NCI-H2029 (cell line): Measurements from ENCODE around the gene FN1.

Experiments
- DNase-seq: peaks from one replicate; lab custom pipeline; 2025; lab: John Stamatoyannopoulos, UW

Gene FN1

DNA sequence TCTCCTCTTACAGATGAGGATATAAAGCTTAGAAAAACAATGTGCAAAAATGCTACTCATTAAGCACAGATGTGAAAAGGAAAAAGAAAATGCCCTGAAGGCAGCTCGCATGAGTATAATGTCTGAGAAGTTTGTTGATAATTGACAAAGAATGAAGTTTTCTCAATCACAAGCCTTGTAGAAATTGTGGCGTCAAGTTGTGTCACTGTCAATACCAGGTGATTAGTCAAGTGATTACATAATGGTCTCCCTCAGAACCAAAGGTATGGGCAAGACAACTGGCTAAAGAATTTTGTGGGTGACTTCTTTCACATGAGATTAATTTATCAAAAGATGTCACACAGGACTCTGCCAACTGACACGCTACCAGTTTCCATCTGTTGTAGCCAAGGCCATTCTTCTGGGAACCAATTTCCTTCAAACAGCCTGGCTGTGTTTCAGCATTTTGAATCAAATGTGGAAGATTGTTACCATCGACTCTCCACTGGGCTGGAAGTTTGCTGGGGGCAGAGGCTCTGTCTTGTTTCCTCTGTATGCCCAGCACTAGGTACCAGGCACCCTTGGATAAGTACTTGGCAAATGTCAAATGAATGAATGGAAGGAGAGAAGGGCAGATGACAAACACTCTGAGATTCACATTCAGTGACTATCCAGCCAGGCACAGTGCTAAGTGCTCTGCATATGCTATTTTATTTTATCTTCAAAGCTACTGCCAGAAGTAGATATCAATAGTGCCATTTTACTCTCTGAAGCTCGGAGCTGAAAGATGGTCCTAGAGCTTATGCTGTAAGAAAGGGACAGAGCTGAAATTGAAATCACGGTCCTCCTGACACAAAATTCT is 5.9 kb upstream of the FN1 start:
- no peak for DNase-seq

DNA sequence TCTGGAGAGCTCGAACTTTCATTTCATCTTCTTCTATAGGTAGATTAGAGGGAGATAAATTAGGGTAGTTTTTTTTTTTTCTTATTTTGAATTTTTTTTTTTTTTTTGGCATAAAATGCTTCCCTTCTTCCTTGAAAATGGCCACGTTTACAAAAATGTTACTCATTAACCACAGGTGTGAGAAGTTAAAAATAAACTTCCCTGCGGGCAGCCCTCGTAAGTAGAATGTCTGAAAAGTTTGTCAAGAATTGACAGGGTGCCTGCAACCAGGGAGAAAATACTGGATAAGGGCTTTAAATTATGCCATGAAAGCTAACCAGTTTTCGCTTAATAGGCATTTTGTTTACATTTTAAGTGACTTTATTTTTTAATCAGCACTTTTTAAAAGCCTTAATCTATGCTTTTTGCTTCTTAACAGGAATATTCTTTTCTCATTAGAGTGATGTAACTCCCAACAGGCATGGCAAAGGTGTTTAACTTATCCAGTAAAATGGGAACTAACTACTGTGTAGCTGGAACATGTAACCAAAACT is 4.2 kb upstream of the FN1 start:
- DNase-seq = no peak

DNA sequence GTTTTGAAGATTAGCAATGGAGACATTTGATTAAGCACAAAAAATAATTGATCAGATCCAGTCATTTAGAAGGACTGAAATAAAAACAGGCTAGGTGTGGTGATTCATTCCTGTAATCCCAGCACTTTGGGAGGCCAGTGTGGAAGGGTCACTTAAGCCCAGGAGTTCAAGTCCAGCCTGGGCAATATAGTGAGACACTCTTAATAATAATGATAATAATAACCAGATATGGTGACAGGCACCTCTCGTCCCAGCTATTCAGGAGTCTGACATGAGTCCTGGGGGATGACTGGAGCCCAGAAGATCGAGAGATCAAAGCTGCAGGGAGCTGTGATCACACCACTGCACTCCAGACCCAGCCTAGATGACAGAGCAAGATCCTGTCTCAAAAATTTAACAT is 3.5 kb upstream of the FN1 start:
- DNase-seq = no peak

DNA sequence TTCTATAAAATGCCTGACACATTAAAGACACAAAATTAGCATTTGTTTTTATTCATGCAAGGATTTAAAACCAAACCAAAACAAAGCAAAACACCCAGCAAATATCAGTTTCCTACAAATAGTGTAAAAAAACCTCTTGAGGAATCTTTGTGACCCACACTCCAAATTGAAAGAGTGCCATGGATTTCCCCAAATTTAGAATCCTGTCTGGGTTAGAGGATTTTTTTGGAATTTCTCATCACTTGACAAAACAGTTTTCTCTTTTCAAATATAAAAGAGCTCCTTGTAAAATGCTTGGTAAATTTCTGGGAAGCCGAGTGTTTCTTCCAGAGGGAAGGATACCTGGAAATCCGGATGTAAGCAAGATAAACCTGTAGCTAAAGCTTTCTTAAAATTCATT is 1.7 kb upstream of the FN1 start:
- no peak for DNase-seq

DNA sequence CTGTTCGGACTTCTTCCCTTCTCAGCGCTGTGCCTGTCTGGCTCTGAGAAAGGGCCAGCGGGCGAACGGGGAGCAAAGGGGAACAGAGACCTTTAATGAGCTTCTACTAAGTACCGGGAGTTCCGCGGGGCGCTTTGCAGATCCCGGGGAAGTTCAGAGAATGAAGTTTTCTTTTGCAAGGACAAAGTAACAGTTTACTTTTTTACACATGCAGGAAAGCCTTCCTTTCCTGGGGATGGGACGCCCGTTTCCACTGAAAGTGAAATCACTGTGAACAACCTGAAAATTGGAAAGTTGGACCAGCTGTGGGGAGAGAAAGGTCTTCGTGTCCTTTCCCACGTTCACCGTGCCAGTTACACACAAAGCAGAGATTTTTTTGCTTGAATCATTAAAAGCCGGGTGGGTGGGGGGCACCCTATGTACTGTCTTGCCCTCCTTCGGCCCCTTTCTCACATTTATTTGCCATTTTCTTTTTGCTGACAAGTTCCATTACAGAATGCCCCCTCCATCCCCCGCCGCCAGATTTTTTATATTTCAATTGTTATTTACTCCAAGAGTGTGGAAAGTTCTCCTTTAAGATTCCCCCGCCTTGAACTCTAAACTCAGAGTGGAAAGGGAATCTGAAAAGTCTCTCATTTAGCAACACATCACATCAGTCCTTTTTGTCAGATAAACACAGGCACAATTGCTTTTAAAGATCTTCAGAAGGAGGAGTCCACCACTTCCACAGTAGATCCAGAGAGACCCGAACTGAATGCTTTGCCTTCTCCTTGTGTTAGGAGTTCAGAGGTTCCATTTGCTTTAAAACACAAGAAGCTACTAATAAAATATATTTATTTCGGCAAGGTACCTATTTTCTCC is 1.1 kb upstream of the FN1 start:
- DNase-seq = no peak

DNA sequence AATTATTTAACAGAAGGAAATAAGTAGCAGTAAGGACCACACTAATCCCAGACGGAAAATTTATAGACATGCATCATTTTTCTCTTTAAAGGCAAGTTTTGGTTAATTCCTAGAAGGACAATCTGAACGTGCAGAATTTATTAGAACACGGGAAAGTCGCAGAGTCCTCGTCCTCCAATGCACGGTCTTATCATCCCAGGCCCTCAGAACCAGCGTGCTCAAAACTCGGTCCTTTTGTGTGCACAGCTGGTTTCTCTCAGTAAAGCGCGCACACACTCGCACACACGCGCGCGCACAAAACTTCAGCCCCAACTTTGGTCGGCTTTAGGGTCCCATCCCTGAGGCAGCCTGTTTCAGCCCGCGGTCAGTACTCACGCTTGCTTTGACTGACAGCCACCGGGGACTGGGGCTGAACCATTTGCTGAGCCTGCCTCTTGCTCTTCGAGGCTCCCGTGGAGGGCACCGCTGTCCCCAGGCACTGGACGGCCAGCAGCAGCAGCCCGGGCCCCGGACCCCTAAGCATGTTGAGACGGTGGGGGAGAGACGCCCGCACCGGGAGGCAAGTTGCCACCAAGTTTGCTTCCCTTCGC is 493 bp downstream of the FN1 start:
- no peak for DNase-seq

DNA sequence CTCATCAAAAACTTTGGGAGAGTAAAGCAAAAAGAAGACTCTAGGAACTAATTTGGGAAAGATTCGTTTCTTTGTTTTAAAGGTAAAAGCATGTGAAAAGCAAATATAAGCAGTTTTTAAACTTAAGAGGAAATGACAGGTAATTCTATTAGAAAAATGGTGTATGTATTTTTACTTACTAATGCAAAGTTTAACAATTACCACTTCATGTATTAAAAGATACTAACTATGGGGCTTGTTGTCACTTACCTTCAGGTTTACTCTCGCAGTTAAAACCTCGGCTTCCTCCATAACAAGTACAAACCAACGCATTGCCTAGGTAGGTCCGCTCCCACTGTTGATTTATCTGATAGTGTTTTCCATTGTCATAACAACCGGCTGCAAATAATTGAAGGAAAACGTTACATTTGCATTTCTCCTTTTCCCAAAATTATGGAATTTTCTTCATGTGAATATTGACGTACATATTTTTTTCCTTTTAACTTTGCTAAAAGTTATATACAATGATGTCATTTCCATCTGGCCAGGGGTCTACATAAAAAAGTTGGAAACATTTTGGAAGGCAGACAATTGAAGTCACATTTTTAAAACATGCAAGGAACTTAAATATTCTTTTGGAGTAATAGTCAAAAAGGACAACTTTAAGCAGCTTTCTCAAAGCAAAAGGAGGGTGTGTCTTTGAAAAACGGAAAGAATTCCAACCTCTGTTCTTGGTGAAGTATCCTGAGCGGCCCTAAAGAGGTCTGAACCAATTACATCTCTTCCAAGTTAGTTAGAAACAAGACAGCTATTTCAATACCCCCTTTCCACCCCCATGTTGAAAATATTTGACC is 1.2 kb downstream of the FN1 start:
- no peak for DNase-seq

DNA sequence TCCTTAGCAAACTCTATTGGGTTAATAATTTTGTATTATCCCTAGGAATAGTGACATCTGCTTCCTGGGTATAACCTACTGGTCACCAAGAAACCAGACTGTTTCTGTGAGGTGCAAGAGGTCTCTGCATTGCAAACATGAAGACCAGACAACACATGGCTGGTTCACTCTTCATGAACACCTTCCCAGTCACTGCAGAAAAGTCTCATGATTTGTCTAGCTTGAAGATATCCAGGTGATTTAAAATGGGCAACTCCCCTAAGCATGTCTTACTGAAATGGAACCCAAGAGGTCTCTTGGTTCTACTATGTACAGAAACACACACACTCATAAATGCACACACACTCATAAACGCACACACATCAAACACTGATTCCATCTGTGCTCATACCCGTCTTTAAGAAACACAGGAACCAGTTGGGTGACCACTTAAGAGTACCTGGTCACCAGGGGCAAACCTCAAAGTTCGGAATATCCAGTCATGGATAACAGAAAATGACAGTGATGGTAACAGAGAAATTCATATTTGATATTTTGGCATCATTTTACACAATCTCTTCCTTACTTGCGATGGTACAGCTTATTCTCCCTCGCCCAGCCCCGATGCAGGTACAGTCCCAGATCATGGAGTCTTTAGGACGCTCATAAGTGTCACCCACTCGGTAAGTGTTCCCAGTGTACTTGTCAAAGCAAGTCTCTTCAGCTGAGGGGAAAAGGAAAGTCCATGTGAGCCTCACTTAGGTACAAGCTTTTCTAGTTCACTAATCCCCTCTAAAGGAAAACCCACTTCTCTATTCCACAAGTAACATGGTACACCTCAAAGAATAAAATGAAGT is 2.9 kb downstream of the FN1 start:
- DNase-seq = no peak

DNA sequence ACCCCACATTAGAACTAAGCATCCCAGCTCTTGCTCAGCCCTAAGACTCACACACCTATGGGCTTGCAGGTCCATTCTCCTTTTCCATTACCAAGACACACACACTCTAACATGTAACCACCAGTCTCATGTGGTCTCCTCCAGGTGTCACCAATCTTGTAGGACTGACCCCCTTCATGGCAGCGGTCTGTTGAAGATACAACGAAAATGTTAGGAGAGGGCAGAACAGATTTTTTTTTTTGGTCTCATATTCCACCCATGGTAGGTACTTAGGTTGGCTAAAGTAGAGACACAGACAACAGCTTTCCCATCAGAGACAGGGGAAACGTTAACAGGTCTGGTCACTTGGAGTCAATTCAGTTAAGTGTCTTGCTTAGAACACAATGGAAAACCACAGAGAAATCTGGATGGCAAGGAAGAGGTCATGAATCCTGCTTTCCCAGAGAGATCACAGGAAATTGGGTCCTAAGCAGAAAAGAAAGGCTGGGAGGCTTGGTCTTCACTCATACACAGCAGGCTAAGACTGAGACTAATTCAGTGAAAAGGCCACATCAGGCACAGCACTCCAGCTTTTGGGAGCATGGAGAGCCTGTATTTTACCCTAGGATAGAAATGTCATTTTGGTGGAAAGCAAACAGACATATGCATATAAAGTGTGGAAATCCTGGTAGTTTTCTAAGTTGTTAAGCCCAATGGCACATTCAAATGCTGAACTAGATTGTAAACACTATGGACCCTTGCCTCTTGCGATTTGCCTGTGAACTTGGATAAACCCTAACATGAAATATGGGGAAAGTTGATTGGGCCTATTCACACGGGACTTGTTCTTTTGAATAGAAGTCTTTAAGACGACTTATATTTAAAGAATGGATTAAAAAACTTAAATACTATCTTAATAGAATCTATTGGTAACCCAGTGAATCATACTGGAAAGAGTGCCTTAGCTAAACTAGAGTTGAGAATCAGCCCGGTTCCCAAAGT is 3.8 kb downstream of the FN1 start:
- DNase-seq = no peak

DNA sequence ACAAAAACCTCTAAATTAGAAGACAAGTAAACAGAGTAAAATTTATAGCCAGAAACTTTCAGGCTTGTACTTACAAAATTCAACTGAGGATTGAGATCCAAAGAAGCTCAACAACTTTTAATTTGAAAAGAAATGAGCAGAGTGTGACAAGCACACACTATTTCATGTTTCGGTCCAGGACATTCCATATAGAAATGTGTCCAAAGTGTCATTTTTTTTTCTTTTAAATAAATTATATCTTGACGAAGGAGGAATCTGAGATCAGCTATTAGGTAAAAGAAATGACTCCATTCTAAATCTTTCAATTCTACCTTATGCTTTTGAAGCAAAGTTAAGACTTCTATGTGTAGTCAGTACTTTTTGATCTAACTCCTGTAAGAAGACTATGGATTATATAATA is 4.6 kb downstream of the FN1 start:
- no peak for DNase-seq

DNA sequence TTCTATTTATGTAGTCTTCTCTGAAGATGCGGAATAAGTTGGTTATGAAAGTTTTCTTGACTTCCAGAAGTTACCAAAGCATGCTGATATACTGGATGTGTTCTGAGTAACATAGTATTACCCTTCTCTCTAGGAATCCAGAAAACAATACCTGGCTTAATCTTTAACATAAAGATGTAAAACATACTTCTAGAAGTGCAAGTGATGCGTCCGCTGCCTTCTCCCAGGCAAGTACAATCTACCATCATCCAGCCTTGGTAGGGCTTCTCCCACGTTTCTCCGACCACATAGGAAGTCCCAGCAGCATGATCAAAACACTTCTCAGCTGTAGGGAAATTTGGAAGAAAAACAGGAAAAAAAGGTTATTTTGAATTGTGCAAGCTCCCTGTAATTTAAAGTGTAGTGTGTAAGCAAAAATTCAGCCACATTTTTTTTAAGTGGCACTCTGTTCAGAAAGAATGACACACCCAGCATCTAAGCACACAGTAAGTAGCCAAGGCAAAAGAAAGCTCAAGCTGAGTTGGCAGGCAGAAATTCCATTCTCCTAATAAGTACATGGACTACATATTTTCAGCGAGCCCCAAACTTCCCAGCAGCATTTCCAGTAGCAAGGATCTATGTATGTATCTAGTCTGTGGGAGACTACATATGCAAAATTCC is 5.2 kb downstream of the FN1 start:
- DNase-seq = no peak

DNA sequence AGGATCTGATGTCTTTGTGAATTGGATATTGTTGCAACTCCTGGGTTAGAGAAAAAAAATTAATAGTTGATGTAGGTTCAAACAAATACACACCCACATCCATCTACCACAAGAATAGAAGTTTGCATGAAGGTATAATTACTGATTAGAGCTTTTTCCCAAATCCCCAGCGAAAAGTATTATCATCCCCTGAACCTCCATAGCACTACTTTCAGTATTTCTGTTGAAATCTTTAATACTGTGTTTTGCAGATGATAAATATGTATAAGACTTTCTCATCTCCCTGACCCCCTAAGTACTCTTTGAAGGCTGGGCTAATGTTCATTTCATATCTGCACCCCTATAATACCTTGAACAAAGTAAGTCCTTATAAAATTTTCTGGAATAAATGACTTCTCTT is 6.4 kb downstream of the FN1 start:
- no peak for DNase-seq

DNA sequence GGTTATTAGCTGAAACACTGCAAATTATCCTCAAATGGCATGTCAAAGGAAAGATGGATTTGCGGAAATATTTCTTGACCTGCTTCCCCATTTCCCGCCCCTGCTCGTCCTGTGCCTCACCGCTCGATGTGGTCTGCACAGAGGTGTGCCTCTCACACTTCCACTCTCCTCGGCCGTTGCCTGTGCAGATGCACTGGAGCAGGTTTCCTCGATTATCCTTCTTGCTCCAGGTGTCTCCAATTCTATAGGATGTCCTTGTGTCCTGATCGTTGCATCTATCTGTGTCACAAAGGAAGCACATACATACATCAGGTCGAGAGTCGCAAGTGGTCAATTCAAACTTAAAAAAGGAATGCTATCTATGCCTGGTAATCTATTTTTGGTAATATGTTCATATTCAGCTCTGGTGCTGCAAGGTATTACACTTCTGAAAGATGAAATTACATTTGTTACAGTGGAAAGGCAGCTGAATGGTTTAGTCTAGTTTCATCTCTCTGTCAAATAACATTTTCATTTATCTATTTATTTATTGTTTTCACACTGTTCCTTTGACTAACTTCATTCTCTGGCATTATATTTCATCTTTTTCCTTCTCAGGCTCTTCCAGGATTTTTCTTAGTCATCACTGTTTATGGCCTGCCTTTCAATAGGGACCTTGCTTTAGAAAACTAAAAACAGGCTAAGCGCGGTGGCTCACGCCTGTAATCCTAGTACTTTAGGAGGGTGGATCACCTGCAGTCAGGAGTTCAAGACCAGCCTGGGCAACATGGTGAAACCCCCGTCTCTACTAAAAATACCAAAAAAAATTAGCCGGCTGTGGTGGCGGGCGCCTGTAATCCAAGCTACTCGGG is 7.6 kb downstream of the FN1 start:
- DNase-seq = no peak

DNA sequence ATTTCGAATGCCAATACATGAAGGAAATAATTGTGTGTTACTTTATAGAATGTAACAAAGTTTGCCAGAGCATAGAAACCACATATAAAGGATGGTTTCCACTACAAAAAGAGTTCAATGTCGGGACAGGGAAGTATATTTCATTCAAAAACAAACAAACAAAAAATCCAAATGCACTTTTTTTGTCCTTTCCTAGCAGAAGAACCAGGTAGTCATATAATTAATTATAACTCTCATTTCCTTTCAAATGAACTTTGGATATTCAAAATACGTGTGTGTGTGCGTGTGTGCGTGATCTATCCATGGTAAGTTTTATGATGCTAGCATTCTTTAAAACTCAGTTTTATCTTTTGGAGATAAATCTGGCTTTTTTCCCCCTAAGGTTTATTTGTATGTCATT is 8.3 kb downstream of the FN1 start:
- DNase-seq = no peak

DNA sequence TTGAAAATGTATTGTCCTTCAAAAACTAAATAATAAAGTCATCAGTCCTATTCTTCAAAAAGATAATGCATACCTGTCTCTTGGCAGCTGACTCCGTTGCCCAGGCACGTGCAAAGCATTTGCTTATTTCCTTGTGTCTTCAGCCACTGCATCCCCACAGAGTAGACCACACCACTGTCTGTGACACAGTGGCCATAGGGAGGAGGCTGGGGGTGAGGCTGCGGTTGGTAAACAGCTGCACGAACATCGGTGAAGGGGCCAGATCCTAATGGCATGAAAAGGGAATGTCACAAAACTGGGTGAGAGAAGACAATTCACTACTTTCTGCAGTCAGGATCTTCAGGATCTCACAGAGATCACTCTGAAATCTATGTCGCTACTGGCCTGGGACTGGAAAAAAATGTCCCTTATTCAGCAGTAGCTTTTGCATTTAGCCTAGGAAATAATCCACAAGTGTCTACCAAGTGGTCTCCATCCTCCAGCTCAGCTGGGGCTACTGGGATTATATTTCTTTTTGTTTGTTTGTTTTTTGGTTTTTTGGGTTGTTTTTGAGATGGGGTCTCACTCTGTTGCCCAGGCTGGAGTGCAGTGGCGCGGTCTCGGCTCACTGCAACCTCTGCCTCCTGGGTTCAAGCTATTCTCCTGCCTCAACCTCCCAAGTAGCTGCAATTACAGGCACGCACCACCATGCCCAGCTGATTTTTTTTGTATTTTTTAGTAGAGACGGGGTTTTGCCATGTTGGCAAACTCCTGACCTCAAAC is 10.7 kb downstream of the FN1 start:
- DNase-seq = no peak

DNA sequence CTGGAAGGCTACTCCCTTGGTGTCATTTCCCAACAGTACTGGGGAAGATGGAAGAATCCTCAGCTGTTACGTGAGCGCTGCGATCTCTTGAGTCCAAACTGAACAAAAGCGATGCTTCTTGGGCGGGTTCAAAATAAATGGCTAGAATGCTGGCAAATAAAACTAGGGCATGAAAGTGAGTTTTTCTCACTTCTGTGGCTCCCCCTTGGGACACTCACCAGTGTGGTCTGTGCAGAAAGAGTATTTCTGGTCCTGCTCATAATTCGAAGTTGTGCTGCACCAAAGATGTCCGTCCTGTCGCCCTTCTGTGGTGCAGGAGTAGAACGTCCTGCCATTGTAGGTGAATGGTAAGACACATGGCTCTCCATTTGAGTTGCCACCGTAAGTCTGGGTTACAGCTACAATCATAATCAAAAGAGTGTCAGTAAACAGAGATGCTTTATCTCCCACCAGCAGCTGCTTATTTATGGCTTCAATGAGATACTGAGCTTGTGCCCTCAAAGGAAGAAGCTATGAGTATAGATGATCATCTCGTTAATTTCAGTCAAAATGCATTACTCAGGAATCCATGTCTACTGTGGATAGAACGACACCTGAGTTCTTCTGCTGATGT is 11.8 kb downstream of the FN1 start:
- no peak for DNase-seq

DNA sequence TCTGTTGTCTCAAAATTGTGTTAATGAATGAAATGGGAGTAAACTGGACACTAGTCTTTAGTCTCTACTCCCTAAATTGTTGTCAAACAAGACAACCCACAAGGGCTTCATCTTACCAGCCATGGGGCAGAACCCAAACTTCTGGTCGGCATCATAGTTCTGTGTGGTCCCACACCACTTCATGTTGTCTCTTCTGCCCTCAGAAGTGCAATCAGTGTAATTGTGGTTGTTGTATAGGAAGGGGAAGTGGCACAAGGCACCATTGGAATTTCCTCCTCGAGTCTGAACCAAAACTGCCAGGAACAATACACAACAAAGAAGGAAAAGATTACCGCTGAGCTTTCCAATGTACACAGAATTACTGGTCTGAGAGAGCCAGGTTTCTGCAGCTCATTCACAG is 12.6 kb downstream of the FN1 start:
- DNase-seq = no peak
